Parathyroid adenoma (tissue), 2 donors: ENCODE results near the gene ALOX5AP.

Source experiments
- H2AFZ ChIP-seq: fragments of 300-600 bp; sonication (generic); one replicate; pipeline ENCODE4 v1.7.0; 2017; ENCODE audit warnings: antibody characterized with exemption, mild to moderate bottlenecking
- H3K27ac ChIP-seq: fragments of 300-600 bp; sonication (generic); one replicate; pipeline ENCODE4 v1.7.0; 2017
- H3K27me3 ChIP-seq: fragments of 300-600 bp; sonication (generic); one replicate; pipeline ENCODE4 v1.7.0; 2017; ENCODE audit warnings: low read length; ENCODE audit not compliant: control insufficient read depth, insufficient read depth
- H3K36me3 ChIP-seq: fragments of 300-600 bp; sonication (generic); one replicate; pipeline ENCODE4 v1.7.0; 2017; ENCODE audit warnings: low read length; ENCODE audit not compliant: control insufficient read depth, insufficient read depth
- H3K4me1 ChIP-seq: fragments of 300-600 bp; sonication (generic); one replicate; pipeline ENCODE4 v1.7.0; 2017; ENCODE audit warnings: control low read depth
- H3K4me2 ChIP-seq: fragments of 300-600 bp; sonication (generic); one replicate; pipeline ENCODE4 v1.7.0; 2017; ENCODE audit warnings: low read length
- H3K4me3 ChIP-seq: fragments of 300-600 bp; sonication (generic); one replicate; pipeline ENCODE4 v1.7.0; 2017; ENCODE audit warnings: low read depth, low read length
- H3K79me2 ChIP-seq: fragments of 300-600 bp; sonication (generic); one replicate; pipeline ENCODE4 v1.7.0; 2017; ENCODE audit warnings: control low read depth
- H3K9ac ChIP-seq: fragments of 300-600 bp; sonication (generic); one replicate; pipeline ENCODE4 v1.7.0; 2017; ENCODE audit warnings: mild to moderate bottlenecking
- H3K9me3 ChIP-seq: fragments of 300-600 bp; sonication (generic); one replicate; pipeline ENCODE4 v1.7.0; 2017; ENCODE audit warnings: low read length; ENCODE audit not compliant: control insufficient read depth
- TF ChIP-seq, protein P1 (sequence below): fragments of 300-600 bp; sonication (generic); IDR thresholded peaks from one replicate; pipeline ENCODE4 v1.7.0; 2017; ENCODE audit warnings: antibody characterized with exemption, mild to moderate bottlenecking
- donor health status: primary hyperparathyroidism.

The ALOX5AP gene

DNA sequence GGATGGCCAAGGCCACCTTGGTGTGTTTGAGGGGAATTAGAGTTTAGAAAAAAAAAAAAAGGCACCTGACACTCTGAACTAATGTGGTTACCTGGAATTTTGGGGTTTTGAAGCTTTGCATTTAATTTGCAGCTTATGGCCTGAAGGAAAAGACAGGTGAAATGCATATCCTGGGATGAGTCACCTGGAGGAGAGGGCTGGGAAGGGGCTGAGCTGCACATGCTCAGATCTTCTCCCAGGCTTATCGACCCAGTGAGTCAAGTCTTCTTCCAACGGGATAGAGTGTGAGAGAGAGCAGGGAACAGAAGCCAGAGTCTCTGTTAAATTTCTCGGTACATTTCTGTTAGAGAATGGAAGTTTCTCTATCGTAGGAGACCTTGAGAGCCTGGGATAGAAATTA is 29.7 kb upstream of the ALOX5AP start:
- Histone ChIP-seq H3K4me2 (no peak overlapping the region), H3K9me3 (no peaks in the 10 kb centered on the region), H3K27ac (no peak overlapping the region), H3K27me3 (no peaks in the 10 kb centered on the region), H3K36me3 (no peaks in the 10 kb centered on the region), H3K9ac (no peak overlapping the region), H3K79me2 (no peaks in the 10 kb centered on the region), H3K4me3 (no peak overlapping the region), H2AFZ (no peak overlapping the region), H3K4me1 (no peaks in the 10 kb centered on the region)
- TF ChIP-seq, protein P1, sequence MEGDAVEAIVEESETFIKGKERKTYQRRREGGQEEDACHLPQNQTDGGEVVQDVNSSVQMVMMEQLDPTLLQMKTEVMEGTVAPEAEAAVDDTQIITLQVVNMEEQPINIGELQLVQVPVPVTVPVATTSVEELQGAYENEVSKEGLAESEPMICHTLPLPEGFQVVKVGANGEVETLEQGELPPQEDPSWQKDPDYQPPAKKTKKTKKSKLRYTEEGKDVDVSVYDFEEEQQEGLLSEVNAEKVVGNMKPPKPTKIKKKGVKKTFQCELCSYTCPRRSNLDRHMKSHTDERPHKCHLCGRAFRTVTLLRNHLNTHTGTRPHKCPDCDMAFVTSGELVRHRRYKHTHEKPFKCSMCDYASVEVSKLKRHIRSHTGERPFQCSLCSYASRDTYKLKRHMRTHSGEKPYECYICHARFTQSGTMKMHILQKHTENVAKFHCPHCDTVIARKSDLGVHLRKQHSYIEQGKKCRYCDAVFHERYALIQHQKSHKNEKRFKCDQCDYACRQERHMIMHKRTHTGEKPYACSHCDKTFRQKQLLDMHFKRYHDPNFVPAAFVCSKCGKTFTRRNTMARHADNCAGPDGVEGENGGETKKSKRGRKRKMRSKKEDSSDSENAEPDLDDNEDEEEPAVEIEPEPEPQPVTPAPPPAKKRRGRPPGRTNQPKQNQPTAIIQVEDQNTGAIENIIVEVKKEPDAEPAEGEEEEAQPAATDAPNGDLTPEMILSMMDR = no peak

DNA sequence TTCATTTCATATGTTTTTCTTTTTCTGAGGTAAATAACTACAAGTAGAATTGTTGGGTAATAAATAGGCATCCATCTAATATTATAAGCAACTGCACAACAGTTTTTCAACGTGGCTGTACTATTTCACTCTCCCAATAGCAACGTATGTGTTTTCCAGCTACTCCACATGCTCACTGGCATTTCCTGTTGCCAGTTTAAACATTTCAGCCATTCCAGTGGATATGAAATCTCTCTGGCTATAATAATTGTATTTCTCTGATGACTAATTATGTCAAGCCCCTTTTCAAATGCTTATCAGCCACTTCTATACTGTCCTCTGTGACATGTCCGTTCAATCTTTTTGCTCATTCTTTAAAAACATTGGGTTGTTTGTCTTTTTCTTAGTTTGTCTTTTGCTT is 26.8 kb upstream of the ALOX5AP start:
- Histone ChIP-seq H3K27me3 (no peaks in the 10 kb centered on the region), H3K9ac (no peak overlapping the region), H3K4me2 (no peak overlapping the region), H3K4me3 (no peak overlapping the region), H2AFZ (no peak overlapping the region), H3K27ac (no peak overlapping the region), H3K4me1 (no peaks in the 10 kb centered on the region), H3K9me3 (no peaks in the 10 kb centered on the region), H3K36me3 (no peaks in the 10 kb centered on the region), H3K79me2 (no peaks in the 10 kb centered on the region)
- TF ChIP-seq, protein P1 = no peak

DNA sequence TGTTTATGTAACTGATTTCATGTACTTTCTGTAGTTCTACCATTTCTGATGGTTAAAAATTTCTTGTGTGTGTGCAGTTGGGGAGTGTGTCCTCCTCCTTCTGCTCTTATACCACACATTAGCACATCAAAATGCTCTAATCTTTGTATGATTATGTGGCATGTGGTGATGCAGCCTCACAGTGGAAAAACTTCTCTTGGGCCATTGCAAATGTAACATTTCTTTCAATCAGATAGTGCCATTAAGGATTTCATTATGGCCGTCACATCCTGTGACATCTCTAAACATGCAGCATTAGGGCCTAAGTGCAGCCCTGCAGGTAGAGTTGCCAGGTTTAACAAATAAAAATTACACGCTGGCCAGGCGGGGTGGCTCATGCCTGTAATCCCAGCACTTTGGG is 24.9 kb upstream of the ALOX5AP start:
- TF ChIP-seq, protein P1 = no peak
- H3K36me3 ChIP-seq = no peaks in the 10 kb centered on the region
- H3K79me2 ChIP-seq = no peaks in the 10 kb centered on the region
- no peaks in the 10 kb centered on the region for H3K4me1 ChIP-seq
- no peak overlapping the region for H2AFZ ChIP-seq
- H3K4me3 ChIP-seq = no peak overlapping the region
- no peak overlapping the region for H3K4me2 ChIP-seq
- no peak overlapping the region for H3K9ac ChIP-seq
- no peak overlapping the region for H3K27ac ChIP-seq
- no peaks in the 10 kb centered on the region for H3K27me3 ChIP-seq
- H3K9me3 ChIP-seq = no peaks in the 10 kb centered on the region

- no peaks in the 10 kb centered on the region for H3K79me2 ChIP-seq
- no peaks in the 10 kb centered on the region for H3K36me3 ChIP-seq
- no peaks in the 10 kb centered on the region for H3K27me3 ChIP-seq
- H3K4me3 ChIP-seq = no peak overlapping the region
- H3K27ac ChIP-seq = no peak overlapping the region
- H3K4me1 ChIP-seq = no peaks in the 10 kb centered on the region
- H3K9ac ChIP-seq = no peak overlapping the region
- H3K4me2 ChIP-seq = no peak overlapping the region
- H3K9me3 ChIP-seq = no peaks in the 10 kb centered on the region
- TF ChIP-seq, protein P1 = no peak
- no peak overlapping the region for H2AFZ ChIP-seq
Measured at GRCh38 chr13:30711375-30711774, 24.0 kb upstream of the ALOX5AP start.

- Histone ChIP-seq H3K4me3 (no peak overlapping the region), H3K4me1 (no peaks in the 10 kb centered on the region), H3K9ac (no peak overlapping the region), H3K79me2 (no peaks in the 10 kb centered on the region), H3K27ac (no peak overlapping the region), H3K4me2 (no peak overlapping the region), H3K9me3 (no peaks in the 10 kb centered on the region), H3K27me3 (no peaks in the 10 kb centered on the region), H3K36me3 (no peaks in the 10 kb centered on the region), H2AFZ (no peak overlapping the region)
- TF ChIP-seq, protein P1 = no peak
Measured at GRCh38 chr13:30711837-30712236, 23.5 kb upstream of the ALOX5AP start.
